K562 (cell line): Measurements from ENCODE around the gene RRAD. TPM values are rescaled to one million over a fixed set of nuclear protein-coding genes. Genes with fewer than 3 reads are reported as not detected.

ENCODE experiments used
- ATAC-seq: fragments of 200-7000 bp; cut with Tn5 transposase; 3 replicates; pipeline ENCODE4 v1.9.1; 2020; ENCODE audit warnings: moderate library complexity
- BruUV-seq: library from RNA; stranded (reverse); fragments of 400-500 nt; replicated peaks from 2 replicates; lab custom pipeline; 2021; lab: Mats Ljungman, UMichigan
- CTCF ChIA-PET: fragments of 300-600 bp; formaldehyde crosslinking; extraction: SDS; loops from one replicate; lab custom pipeline; 2021; ENCODE audit warnings: low intra/inter-chr PET ratio; lab: Yijun Ruan, JAX
- POLR2A ChIA-PET: fragments of 300-600, 350-650 bp; sonication (Branson Sonifier 250); formaldehyde crosslinking; extraction: SDS; loops from one replicate; lab custom pipeline; 2021; ENCODE audit warnings: antibody characterized with exemption, inconsistent platforms; lab: Yijun Ruan, JAX
- DNase-seq, 4 experiments: peaks; one replicate each; pipeline versions ENCODE4 v3.0.0 to v3.0.0-alpha.2; 2011 to 2018; ENCODE audit warnings: low spot score in 3 of 4, mixed read lengths in 3 of 4; ENCODE audit errors: extremely low read depth in 1 of 4
- FAIRE-seq: peaks from 2 replicates; lab custom pipeline; 2011; peaks lifted over from hg19 to GRCh38; lab: Jason Lieb, UNC
- H2AFZ ChIP-seq: 2 replicates; pipeline ENCODE4 v1.6.0; 2011; ENCODE audit warnings: low read depth, low read length, control low read depth, inconsistent platforms
- H3K27ac ChIP-seq: fragments of 200-600 bp; 3 replicates; pipeline ENCODE4 v1.8.0; 2011; ENCODE audit warnings: low read depth, mild to moderate bottlenecking, control low read depth, inconsistent platforms, low read length, moderate library complexity, mixed read lengths; ENCODE audit errors: extremely low read depth
- H3K27me3 ChIP-seq, 2 experiments: fragments of 300-600 bp in 1 of 2; 2 replicates in 1 of 2; 3 replicates in 1 of 2; pipeline versions ENCODE4 v1.6.0 to v1.8.0; 2011; ENCODE audit warnings: inconsistent platforms in 2 of 2, low read length in 2 of 2, mild to moderate bottlenecking in 1 of 2, mixed read lengths in 1 of 2, moderate library complexity in 1 of 2; ENCODE audit not compliant: control insufficient read depth in 2 of 2, insufficient read depth in 2 of 2
- H3K36me3 ChIP-seq: fragments of 300-600 bp; 3 replicates; pipeline ENCODE4 v1.8.0; 2011; ENCODE audit warnings: mild to moderate bottlenecking, low read length, inconsistent platforms; ENCODE audit not compliant: control insufficient read depth, insufficient read depth
- H3K4me1 ChIP-seq, 2 experiments: fragments of 200-600 bp in 1 of 2; replicated peaks in 1 of 2; 2 replicates in 1 of 2; 3 replicates in 1 of 2; pipeline versions ENCODE4 v1.5.1 to v1.8.0; 2011; ENCODE audit warnings: inconsistent platforms in 2 of 2, low read length in 2 of 2, mild to moderate bottlenecking in 1 of 2, mixed read lengths in 1 of 2, moderate library complexity in 1 of 2; ENCODE audit not compliant: control insufficient read depth in 2 of 2, insufficient read depth in 2 of 2
- H3K4me2 ChIP-seq: 2 replicates; pipeline ENCODE4 v1.6.1; 2011; ENCODE audit warnings: low read length, control low read depth, inconsistent platforms, mixed read lengths; ENCODE audit not compliant: insufficient read depth
- H3K4me3 ChIP-seq: fragments of 200-600 bp; sonication (generic), shearing (Covaris generic); 2 replicates; pipeline ENCODE4 v1.5.1; 2016; ENCODE audit warnings: control low read depth, inconsistent platforms
- H3K79me2 ChIP-seq: fragments of 200-600 bp; 3 replicates; pipeline ENCODE4 v1.8.0; 2011; ENCODE audit warnings: low read length, inconsistent platforms; ENCODE audit not compliant: control insufficient read depth, insufficient read depth
- H3K9ac ChIP-seq, 2 experiments: 2 replicates each; pipeline versions ENCODE4 v1.6.0 to v1.6.1; 2011; ENCODE audit warnings: low read depth in 2 of 2, low read length in 2 of 2, control low read depth in 1 of 2, inconsistent platforms in 1 of 2, mild to moderate bottlenecking in 1 of 2, mixed read lengths in 1 of 2; ENCODE audit not compliant: insufficient read depth in 1 of 2
- H3K9me1 ChIP-seq: one replicate; pipeline ENCODE4 v1.6.0; 2011; ENCODE audit warnings: inconsistent platforms, mild to moderate bottlenecking, low read length, moderate library complexity; ENCODE audit not compliant: control insufficient read depth, insufficient read depth
- H3K9me3 ChIP-seq: replicated peaks from 2 replicates; pipeline ENCODE4 v1.5.1; 2011; ENCODE audit warnings: low read depth, low read length, inconsistent platforms; ENCODE audit not compliant: control insufficient read depth, insufficient read depth
- H4K20me1 ChIP-seq: replicated peaks from 2 replicates; pipeline ENCODE4 v1.6.1; 2011; ENCODE audit warnings: low read length, inconsistent platforms, mixed read lengths; ENCODE audit not compliant: control insufficient read depth, insufficient read depth
- CBFA2T3 ChIP-seq: fragments of 450-650 bp; IDR thresholded peaks from 2 replicates; pipeline ENCODE4 v1.6.1; 2017
- CBFB ChIP-seq: sonication (generic); formaldehyde crosslinking; IDR thresholded peaks from 2 replicates; pipeline ENCODE4 v1.4.0; 2020; ENCODE audit warnings: mild to moderate bottlenecking, missing genetic modification reagents
- CSDE1 ChIP-seq, 2 experiments: fragments of 450-650 bp; IDR thresholded peaks; 2 replicates each; pipeline ENCODE4 v1.6.1; 2016; ENCODE audit warnings: mild to moderate bottlenecking in 1 of 2
- HDAC1 ChIP-seq, 2 experiments: fragments of 450-650 bp; IDR thresholded peaks; 2 replicates each; pipeline ENCODE4 v1.6.1; 2016 to 2017; ENCODE audit warnings: inconsistent platforms in 1 of 2, mild to moderate bottlenecking in 1 of 2, moderate library complexity in 1 of 2
- HNRNPH1 ChIP-seq: fragments of 200-400 bp; formaldehyde crosslinking; optimal IDR thresholded peaks from 2 replicates; pipeline ENCODE3; 2017; ENCODE audit warnings: low read depth, mild to moderate bottlenecking, low read length, moderate library complexity
- MECOM ChIP-seq: fragments of 250-450 bp; sonication (Bioruptor Pico); IDR thresholded peaks from 2 replicates; pipeline ENCODE4 v1.8.0; 2022; ENCODE audit warnings: inconsistent platforms
- NCOA2 ChIP-seq, 2 experiments: fragments of 450-650 bp; IDR thresholded peaks; 2 replicates each; pipeline ENCODE4 v1.6.1; 2018; ENCODE audit warnings: mild to moderate bottlenecking in 2 of 2, moderate library complexity in 1 of 2; ENCODE audit not compliant: partially characterized antibody in 2 of 2
- PRMT5 ChIP-seq: sonication (generic); formaldehyde crosslinking; IDR thresholded peaks from 2 replicates; pipeline ENCODE4 v1.5.0; 2020; ENCODE audit warnings: missing genetic modification reagents
- SAFB ChIP-seq: fragments of 200-400 bp; formaldehyde crosslinking; IDR thresholded peaks from 2 replicates; pipeline ENCODE4 v1.6.1; 2017; ENCODE audit warnings: low read depth, low read length, borderline replicate concordance
- SUPT5H ChIP-seq: fragments of 450-650 bp; IDR thresholded peaks from 2 replicates; pipeline ENCODE4 v1.6.1; 2016
- TCF3 ChIP-seq: sonication (generic); formaldehyde crosslinking; IDR thresholded peaks from 2 replicates; pipeline ENCODE4 v1.4.0; 2020; ENCODE audit warnings: mild to moderate bottlenecking, missing genetic modification reagents
- TEAD4 ChIP-seq, 2 experiments: sonication (generic) in 1 of 2; formaldehyde crosslinking in 1 of 2; IDR thresholded peaks; 2 replicates each; pipeline versions ENCODE4 v1.6.1 to v1.8.0; 2012 to 2022; ENCODE audit warnings: borderline replicate concordance in 1 of 2, inconsistent platforms in 1 of 2, low read length in 1 of 2, mild to moderate bottlenecking in 1 of 2, missing genetic modification reagents in 1 of 2
- VEZF1 ChIP-seq: fragments of 200-800 bp; sonication (Bioruptor generic); IDR thresholded peaks from 2 replicates; pipeline ENCODE4 v1.6.1; 2017; ENCODE audit warnings: missing genetic modification characterization, missing compliant biosample characterization
- ZFP36 ChIP-seq: fragments of 150-350 bp; IDR thresholded peaks from 2 replicates; pipeline ENCODE4 v1.6.1; 2018; ENCODE audit warnings: low read length, low read depth; ENCODE audit not compliant: partially characterized antibody
- ZNF280B ChIP-seq: fragments of 250-450 bp; sonication (Bioruptor Pico); IDR thresholded peaks from 2 replicates; pipeline ENCODE4 v1.5.1; 2021; ENCODE audit warnings: mild to moderate bottlenecking
- ZNF740 ChIP-seq, 3 experiments: fragments of 200-800 bp in 1 of 3; sonication (Bioruptor generic) in 1 of 3; sonication (generic) in 1 of 3; formaldehyde crosslinking in 1 of 3; IDR thresholded peaks; 2 replicates each; pipeline versions ENCODE4 v1.6.1 to v1.8.0; 2016 to 2022; ENCODE audit warnings: mild to moderate bottlenecking in 2 of 3, missing compliant biosample characterization in 2 of 3, missing genetic modification characterization in 2 of 3, missing genetic modification reagents in 1 of 3
- ZNF780A ChIP-seq: fragments of 250-450 bp; sonication (Bioruptor Pico); IDR thresholded peaks from 2 replicates; pipeline ENCODE4 v1.5.0; 2021; ENCODE audit warnings: mild to moderate bottlenecking
- WGBS: fragments of 100-300 bp; shearing (Covaris generic); methylation state at CpG from one replicate; pipeline ENCODE4 v1.1.6; 2016; ENCODE audit warnings: low coverage, mixed read lengths; ENCODE audit not compliant: insufficient coverage; ENCODE audit errors: missing lambda C conversion rate; 5-methylcytosine and 5-hydroxymethylcytosine counted together
- in situ Hi-C: fragments of 300-500 bp; cut with MboI; formaldehyde crosslinking; loops from 4 replicates; pipeline ENCODE4 v1.15.0; 2018; ENCODE audit warnings: inconsistent platforms, mixed read lengths
- intact Hi-C: fragments of 100-400 bp; cut with micrococcal nuclease; formaldehyde crosslinking; loops from 2 replicates; pipeline ENCODE4 v1.14.2; 2022
- polyA plus RNA-seq, 8 experiments: library from polyadenylated mRNA; depleted of rRNA in 4 of 8; stranded (reverse) in 5 of 8; unstranded in 3 of 8; fragments of >200 nt; fragmentation: Nextera tagmentation in 2 of 8; fragmentation: Illumina TruSeq in 1 of 8; extraction: Ambion mirVana in 2 of 8; extraction: Trizol in 1 of 8; gene quantifications; 2 replicates each; pipeline versions ENCODE4 v1.2.1 to v1.2.3, GENCODE V29; 2011 to 2014; ENCODE audit warnings: inconsistent platforms in 1 of 8, missing spikeins in 1 of 8
- total RNA-seq, 7 experiments: library from RNA; depleted of rRNA in 6 of 7; stranded (reverse); fragments of >200 nt in 6 of 7; fragmentation: Illumina TruSeq in 2 of 7; extraction: Trizol in 2 of 7; gene quantifications; 2 replicates each; pipeline versions ENCODE4 v1.2.1 to v1.2.3, GENCODE V29; 2011 to 2021; ENCODE audit warnings: low replicate concordance in 1 of 7

RRAD gene
- total and polyA plus RNA-seq, 9 of the 15 experiments (the other 6 are each of a cell fraction or from before 2014, with no cell fraction given) = 0.09 to 0.20 (median 0.13) TPM; not detected in 5

- peaks cover 3% of the 10 kb centered on the region for H3K9me1 ChIP-seq
- POLR2A ChIA-PET = interaction anchor here (0.8 to 1.0 kb wide), 2 partner anchors 39 to 189 kb away, joined by 3 read pairs; no protein-coding TSS in a partner anchor
- in situ Hi-C loops (loop anchor here (25.0 kb wide), 2 partner anchors 191 to 441 kb away; partner anchors contain the start of genes B3GNT9, FBXL8, HSF4 and NOL3), intact Hi-C loops (loop anchor here (10.0 kb wide), 1 partner anchor 274 kb away; the partner anchor contains the start of genes FHOD1 and SLC9A5)
- H3K9ac ChIP-seq = no peak overlapping the region
- CTCF ChIA-PET = no interaction called here
- peak in 3 of 4 experiments; percentile 37 to 45 (median 44) for DNase-seq
- H3K4me3 ChIP-seq = no peak overlapping the region
- H3K27me3 ChIP-seq = peaks cover 6 to 17% of the 10 kb centered on the region in 2 experiments; a peak in 4 of 5 replicates
- no peak overlapping the region for H3K4me2 ChIP-seq
- H3K79me2 ChIP-seq = no peaks in the 10 kb centered on the region
- no peaks in the 10 kb centered on the region for H3K36me3 ChIP-seq
- H3K27ac ChIP-seq = no peak overlapping the region
- no peaks in the 10 kb centered on the region for H4K20me1 ChIP-seq
- no peak overlapping the region for H2AFZ ChIP-seq
- ATAC-seq = peak; percentile 31; the same call in 1 of the 3 replicates
- no peaks in the 10 kb centered on the region for H3K9me3 ChIP-seq
- peaks cover 6 to 15% of the 10 kb centered on the region in 2 experiments; a peak in 3 of 5 replicates for H3K4me1 ChIP-seq
- BruUV-seq = no TSS peak
- 9% methylated on average over 10 of the region's 10 CpGs for WGBS
- FAIRE-seq = peak; percentile 69
- TF ChIP-seq PRMT5 (CRISPR knock-in tag) (no peak), HNRNPH1 (no peak), HDAC1 (IDR thresholded peaks at IDR 0.05) (0 out of 4 replicates have a peak, but pooled peaks of 1 of the 2 experiments have one; percentile 31), NCOA2 (IDR thresholded peaks at IDR 0.05; ENCODE audit: partially characterized antibody in 2 of 2) (no peak), MECOM (CRISPR knock-in tag) (no peak), SUPT5H (no peak), TCF3 (CRISPR knock-in tag) (peak; percentile 40; the same call in 1 of the 2 replicates), VEZF1 (CRISPR knock-in tag) (peak; percentile 19; the same call in 1 of the 2 replicates), ZNF740 (CRISPR knock-in tag; IDR thresholded peaks at IDR 0.05) (no peak), ZNF740 (tag; IDR thresholded peaks at IDR 0.05) (no peak), CBFB (CRISPR knock-in tag) (no peak), ZNF280B (CRISPR knock-in tag) (no peak), TEAD4 (IDR thresholded peaks at IDR 0.05; ENCODE audit: low read length) (no peak), TEAD4 (CRISPR knock-in tag; IDR thresholded peaks at IDR 0.05; ENCODE audit: borderline replicate concordance) (no peak), CBFA2T3 (peak; percentile 66), ZFP36 (peak; percentile 62), ZNF780A (CRISPR knock-in tag) (no peak), CSDE1 (IDR thresholded peaks at IDR 0.05) (no peak), SAFB (no peak)
These were observed 45.7 kb upstream of the RRAD start for GRCh38 chr16:66970775-66971720.
